ENCODE results near the gene DHDH. TPM values are rescaled to one million over a fixed set of nuclear protein-coding genes. Genes with fewer than 3 reads are reported as not detected.
"Not testable (repeated sequence)": the region's sequence is repeated elsewhere in the genome, so short reads cannot be mapped to it uniquely, and the experiment has no call there.

DHDH gene
- total RNA-seq, 1 donor from 2014 or later, result 1.4 TPM

DNA sequence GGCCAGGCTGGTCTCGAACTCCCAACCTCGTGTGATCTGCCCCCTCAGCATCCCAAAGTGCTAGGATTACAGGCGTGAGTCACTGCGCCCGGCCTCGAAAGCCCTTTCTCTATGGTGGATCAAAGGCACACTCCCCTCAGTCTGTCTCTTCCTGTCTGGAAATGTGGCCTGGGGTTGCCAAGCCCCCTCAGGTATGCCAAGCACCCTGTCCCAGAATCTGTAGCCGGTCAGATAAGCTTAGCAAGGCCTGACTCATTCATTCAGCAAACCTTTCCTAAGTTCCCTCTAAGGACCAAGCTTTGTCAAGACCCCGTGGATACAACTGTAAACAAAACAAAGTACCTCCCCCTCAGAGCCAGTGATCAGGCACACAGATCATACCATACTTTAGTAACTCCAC, 19.3 kb upstream of the DHDH start:
- H3K27me3 Mint-ChIP-seq, result no peaks in the 10 kb centered on the region
- H3K4me3 Mint-ChIP-seq, result no peak overlapping the region
- TF ChIP-seq, protein P1, sequence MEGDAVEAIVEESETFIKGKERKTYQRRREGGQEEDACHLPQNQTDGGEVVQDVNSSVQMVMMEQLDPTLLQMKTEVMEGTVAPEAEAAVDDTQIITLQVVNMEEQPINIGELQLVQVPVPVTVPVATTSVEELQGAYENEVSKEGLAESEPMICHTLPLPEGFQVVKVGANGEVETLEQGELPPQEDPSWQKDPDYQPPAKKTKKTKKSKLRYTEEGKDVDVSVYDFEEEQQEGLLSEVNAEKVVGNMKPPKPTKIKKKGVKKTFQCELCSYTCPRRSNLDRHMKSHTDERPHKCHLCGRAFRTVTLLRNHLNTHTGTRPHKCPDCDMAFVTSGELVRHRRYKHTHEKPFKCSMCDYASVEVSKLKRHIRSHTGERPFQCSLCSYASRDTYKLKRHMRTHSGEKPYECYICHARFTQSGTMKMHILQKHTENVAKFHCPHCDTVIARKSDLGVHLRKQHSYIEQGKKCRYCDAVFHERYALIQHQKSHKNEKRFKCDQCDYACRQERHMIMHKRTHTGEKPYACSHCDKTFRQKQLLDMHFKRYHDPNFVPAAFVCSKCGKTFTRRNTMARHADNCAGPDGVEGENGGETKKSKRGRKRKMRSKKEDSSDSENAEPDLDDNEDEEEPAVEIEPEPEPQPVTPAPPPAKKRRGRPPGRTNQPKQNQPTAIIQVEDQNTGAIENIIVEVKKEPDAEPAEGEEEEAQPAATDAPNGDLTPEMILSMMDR (conservative IDR thresholded peaks at IDR 0.05), result no peak
- H3K36me3 Mint-ChIP-seq, result peaks cover 26% of the 10 kb centered on the region
- DNase-seq (ENCODE audit: extremely low spot score, unreplicated experiment), result no peak
- H3K4me1 Mint-ChIP-seq (ENCODE audit: unreplicated experiment), result no peaks in the 10 kb centered on the region
- no peaks in the 10 kb centered on the region for H3K9me3 Mint-ChIP-seq
- H3K27ac Mint-ChIP-seq, result no peak overlapping the region

DNA sequence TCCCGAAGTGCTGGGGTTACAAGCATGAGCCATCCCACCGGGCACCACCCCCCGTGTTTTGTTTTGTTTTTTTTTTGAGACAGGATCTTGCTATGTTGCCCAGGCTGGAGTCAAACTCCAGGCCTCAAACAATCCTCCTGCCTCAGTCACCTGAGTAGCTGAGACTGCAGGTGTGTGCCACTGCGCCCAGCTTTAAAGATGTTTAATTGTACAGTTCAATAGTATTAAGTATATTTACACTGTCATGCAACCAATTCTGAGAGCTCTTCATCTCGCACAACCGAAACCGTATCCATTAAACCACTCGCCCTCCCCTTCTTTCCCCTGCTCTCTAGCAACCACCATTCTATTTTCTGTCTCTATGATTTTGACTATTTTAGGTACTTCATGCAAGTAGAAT, 17.7 kb upstream of the DHDH start:
- H3K36me3 Mint-ChIP-seq, result peaks cover 24% of the 10 kb centered on the region
- TF ChIP-seq, protein P1 (conservative IDR thresholded peaks at IDR 0.05), result no peak
- H3K4me1 Mint-ChIP-seq (ENCODE audit: unreplicated experiment), result no peaks in the 10 kb centered on the region
- no peak overlapping the region for H3K27ac Mint-ChIP-seq
- DNase-seq (ENCODE audit: extremely low spot score, unreplicated experiment), result no peak
- H3K9me3 Mint-ChIP-seq, result no peaks in the 10 kb centered on the region
- H3K4me3 Mint-ChIP-seq, result no peak overlapping the region
- no peaks in the 10 kb centered on the region for H3K27me3 Mint-ChIP-seq

DNA sequence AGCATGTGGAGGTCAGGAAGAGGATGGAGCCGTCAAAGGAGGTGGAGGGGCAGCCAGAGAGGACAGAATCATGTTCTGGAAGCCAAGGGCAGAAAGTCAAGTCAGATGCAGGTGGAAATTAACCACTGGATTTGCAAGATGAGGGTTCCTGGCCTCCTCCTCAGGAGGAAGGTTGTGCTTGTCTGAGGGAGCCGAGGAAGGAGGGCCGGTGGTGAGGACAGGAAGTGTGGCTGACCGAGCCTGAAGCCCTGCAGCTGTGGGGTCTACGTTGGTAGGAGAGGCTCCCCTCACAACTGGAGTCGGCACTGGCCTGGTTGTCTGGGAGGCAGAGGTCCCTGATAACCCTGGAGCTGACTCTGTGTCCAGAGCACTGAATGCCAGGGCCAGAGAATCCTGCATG, 15.4 kb upstream of the DHDH start:
- H3K9me3 Mint-ChIP-seq, result no peaks in the 10 kb centered on the region
- no peaks in the 10 kb centered on the region for H3K27me3 Mint-ChIP-seq

DNA sequence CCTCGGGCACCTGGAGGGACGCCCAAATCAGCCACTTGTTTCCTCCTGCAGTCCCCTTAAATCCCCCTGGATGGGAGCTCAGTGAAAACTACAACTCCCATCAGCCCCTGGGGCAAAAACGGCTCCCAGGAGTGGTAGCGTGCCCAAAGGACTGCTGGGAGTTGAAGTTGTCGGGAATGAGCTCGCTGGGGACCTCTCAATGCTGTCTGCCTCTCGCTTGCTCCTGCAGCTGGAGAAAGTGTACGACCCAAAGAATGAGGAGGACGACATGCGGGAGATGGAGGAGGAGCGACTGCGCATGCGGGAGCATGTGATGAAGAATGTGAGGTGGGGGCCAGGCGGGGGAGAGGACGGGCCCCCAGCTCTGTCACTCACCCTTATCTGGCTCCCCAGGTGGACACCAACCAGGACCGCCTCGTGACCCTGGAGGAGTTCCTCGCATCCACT, 14.7 kb upstream of the DHDH start:
- no peak overlapping the region for H3K4me3 Mint-ChIP-seq
- TF ChIP-seq, protein P1 (conservative IDR thresholded peaks at IDR 0.05), result no peak
- no peak overlapping the region for H3K27ac Mint-ChIP-seq
- H3K36me3 Mint-ChIP-seq, result peaks cover 16% of the 10 kb centered on the region
- no peaks in the 10 kb centered on the region for H3K27me3 Mint-ChIP-seq
- H3K4me1 Mint-ChIP-seq (ENCODE audit: unreplicated experiment), result no peaks in the 10 kb centered on the region
- no peaks in the 10 kb centered on the region for H3K9me3 Mint-ChIP-seq
- no peak for DNase-seq (ENCODE audit: extremely low spot score, unreplicated experiment)

More for the DNA sequence above, 15.4 kb upstream of the DHDH start:
- Mint-ChIP-seq H3K27ac (no peak overlapping the region), H3K4me1 (ENCODE audit: unreplicated experiment) (no peaks in the 10 kb centered on the region), H3K36me3 (peaks cover 16% of the 10 kb centered on the region), H3K4me3 (no peak overlapping the region)
- TF ChIP-seq, protein P1 (conservative IDR thresholded peaks at IDR 0.05), result no peak
- no peak for DNase-seq (ENCODE audit: extremely low spot score, unreplicated experiment)

DNA sequence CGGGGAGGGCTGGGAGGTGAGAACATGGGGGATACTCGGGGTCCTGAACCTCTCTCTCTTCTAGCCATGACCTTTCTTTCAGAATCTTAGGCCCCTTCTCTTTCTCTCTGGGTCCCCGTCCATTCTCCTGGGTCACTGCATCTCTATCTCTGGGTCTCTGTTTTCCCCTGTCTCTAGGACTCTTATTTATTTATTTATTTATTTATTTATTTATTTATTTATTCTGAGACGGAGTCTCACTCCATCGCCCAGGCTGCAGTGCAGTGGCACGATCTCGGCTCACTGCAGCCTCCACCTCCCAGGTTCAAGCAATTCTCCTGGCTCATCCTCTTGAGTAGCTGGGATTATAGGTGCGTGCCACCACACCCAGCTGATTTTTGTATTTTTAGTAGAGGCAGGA, 14.2 kb upstream of the DHDH start:
- not testable (repeated sequence) for DNase-seq (ENCODE audit: extremely low spot score, unreplicated experiment); H3K27ac Mint-ChIP-seq; H3K4me1 Mint-ChIP-seq (ENCODE audit: unreplicated experiment); H3K4me3 Mint-ChIP-seq; H3K9me3 Mint-ChIP-seq; H3K27me3 Mint-ChIP-seq
- H3K36me3 Mint-ChIP-seq, result peaks cover 14% of the 10 kb centered on the region

DNA sequence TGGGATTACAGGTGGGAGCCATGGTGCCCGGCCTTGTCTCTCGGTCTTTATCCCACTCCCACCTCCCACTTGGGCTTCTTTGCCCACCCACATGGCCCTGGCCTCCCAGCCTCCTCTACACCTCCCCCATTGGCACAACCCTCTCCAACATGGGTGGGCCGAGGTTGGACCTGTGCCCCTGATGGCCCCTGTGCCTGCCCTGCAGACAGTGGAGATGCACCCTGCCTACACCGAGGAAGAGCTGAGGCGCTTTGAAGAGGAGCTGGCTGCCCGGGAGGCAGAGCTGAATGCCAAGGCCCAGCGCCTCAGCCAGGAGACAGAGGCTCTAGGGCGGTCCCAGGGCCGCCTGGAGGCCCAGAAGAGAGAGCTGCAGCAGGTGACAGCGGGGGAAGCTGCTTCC, 12.6 kb upstream of the DHDH start:
- Mint-ChIP-seq H3K4me1 (ENCODE audit: unreplicated experiment) (no peaks in the 10 kb centered on the region), H3K27ac (no peak overlapping the region), H3K9me3 (no peaks in the 10 kb centered on the region), H3K4me3 (no peak overlapping the region), H3K36me3 (peaks cover 8% of the 10 kb centered on the region), H3K27me3 (no peaks in the 10 kb centered on the region)
- TF ChIP-seq, protein P1 (conservative IDR thresholded peaks at IDR 0.05), result no peak
- DNase-seq (ENCODE audit: extremely low spot score, unreplicated experiment), result no peak
